HL-60 (cell line): ENCODE results near the gene CHN1.

Source experiments
- GABPA ChIP-seq: IDR thresholded peaks from 2 replicates; pipeline ENCODE4 v1.6.1; 2012; ENCODE audit warnings: low read depth
- POLR2AphosphoS5 ChIP-seq: IDR thresholded peaks from 2 replicates; pipeline ENCODE4 v1.6.1; 2012; ENCODE audit warnings: low read depth
- SPI1 ChIP-seq: IDR thresholded peaks from 2 replicates; pipeline ENCODE4 v1.6.1; 2012; ENCODE audit warnings: low read depth, mild to moderate bottlenecking, borderline replicate concordance
- TF ChIP-seq, protein P1 (sequence below): IDR thresholded peaks from one replicate; pipeline ENCODE4 v1.5.1; 2011; ENCODE audit warnings: low read length, control low read depth, inconsistent platforms; ENCODE audit not compliant: insufficient read depth
- TF ChIP-seq, protein P2 (sequence below): IDR thresholded peaks from 2 replicates; pipeline ENCODE4 v1.6.1; 2012; ENCODE audit warnings: low read depth; ENCODE audit not compliant: insufficient replicate concordance

DNA sequence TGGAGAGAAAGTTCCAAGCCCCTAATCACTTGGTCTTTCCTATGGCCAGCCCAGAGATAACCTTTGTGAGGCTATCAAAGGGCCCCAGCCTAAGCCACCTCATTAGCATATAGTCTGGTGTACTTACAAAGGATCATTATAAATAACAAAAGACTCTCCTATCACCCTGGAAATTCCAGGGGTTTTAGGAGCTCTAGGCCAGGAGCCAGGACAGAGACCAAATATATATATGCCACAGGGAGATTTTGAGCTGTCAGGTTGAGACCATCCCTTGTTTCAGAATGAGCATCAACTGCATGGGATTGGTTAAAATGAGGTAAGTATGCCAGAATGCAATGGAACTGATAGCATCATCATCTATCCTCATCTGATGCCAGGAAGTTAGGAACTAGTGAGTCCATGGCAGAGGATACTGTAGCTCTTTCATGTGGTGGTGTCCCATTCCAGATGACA lies 208.8 kb downstream of the CHN1 start:
- TF ChIP-seq, protein P1, sequence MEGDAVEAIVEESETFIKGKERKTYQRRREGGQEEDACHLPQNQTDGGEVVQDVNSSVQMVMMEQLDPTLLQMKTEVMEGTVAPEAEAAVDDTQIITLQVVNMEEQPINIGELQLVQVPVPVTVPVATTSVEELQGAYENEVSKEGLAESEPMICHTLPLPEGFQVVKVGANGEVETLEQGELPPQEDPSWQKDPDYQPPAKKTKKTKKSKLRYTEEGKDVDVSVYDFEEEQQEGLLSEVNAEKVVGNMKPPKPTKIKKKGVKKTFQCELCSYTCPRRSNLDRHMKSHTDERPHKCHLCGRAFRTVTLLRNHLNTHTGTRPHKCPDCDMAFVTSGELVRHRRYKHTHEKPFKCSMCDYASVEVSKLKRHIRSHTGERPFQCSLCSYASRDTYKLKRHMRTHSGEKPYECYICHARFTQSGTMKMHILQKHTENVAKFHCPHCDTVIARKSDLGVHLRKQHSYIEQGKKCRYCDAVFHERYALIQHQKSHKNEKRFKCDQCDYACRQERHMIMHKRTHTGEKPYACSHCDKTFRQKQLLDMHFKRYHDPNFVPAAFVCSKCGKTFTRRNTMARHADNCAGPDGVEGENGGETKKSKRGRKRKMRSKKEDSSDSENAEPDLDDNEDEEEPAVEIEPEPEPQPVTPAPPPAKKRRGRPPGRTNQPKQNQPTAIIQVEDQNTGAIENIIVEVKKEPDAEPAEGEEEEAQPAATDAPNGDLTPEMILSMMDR = no peak
- TF ChIP-seq, protein P2, sequence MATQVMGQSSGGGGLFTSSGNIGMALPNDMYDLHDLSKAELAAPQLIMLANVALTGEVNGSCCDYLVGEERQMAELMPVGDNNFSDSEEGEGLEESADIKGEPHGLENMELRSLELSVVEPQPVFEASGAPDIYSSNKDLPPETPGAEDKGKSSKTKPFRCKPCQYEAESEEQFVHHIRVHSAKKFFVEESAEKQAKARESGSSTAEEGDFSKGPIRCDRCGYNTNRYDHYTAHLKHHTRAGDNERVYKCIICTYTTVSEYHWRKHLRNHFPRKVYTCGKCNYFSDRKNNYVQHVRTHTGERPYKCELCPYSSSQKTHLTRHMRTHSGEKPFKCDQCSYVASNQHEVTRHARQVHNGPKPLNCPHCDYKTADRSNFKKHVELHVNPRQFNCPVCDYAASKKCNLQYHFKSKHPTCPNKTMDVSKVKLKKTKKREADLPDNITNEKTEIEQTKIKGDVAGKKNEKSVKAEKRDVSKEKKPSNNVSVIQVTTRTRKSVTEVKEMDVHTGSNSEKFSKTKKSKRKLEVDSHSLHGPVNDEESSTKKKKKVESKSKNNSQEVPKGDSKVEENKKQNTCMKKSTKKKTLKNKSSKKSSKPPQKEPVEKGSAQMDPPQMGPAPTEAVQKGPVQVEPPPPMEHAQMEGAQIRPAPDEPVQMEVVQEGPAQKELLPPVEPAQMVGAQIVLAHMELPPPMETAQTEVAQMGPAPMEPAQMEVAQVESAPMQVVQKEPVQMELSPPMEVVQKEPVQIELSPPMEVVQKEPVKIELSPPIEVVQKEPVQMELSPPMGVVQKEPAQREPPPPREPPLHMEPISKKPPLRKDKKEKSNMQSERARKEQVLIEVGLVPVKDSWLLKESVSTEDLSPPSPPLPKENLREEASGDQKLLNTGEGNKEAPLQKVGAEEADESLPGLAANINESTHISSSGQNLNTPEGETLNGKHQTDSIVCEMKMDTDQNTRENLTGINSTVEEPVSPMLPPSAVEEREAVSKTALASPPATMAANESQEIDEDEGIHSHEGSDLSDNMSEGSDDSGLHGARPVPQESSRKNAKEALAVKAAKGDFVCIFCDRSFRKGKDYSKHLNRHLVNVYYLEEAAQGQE = no peak
- TF ChIP-seq POLR2AphosphoS5 (no peak), GABPA (no peak), SPI1 (no peak)
